Limb (tissue), 2 donors: ENCODE data around the gene BEGAIN.

Experiments used
- DNase-seq, 2 donors: peaks; one replicate each; pipeline ENCODE4 v3.0.0-alpha.2; 2016; ENCODE audit errors: extremely low spot score in 2 of 2

Gene BEGAIN

DNA sequence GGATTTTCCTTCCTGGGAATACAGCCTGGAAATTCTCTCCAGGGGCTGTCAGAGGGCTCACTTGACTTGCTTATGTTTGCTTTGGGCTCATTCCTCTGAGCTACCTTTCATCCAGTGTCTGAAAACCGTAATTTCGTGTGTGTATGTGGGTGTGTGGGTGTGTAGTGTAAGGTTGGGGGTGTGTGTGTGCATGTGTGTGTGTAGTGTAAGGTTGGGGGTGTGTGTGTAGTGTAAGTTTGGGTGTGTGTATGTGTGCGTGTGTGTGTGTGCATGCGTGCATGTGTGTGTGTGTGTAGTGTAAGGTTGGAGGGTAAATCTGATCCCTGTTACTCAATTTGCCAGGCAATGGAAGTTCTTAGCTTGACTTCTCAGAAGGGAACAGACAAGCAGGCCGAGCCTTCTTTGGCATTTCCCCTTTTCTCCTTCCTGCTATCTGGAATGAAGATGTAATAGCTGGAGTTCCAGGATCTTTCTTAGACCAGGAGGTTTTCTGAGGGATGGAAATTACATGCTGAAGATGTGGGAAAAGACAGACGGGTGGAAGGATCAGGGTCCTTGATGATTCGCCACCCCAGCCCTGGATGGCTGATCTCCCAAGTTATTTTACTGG is 15.5 kb upstream of the BEGAIN start:
- no peak for DNase-seq

- no peak for DNase-seq
These were observed 14.7 kb upstream of the BEGAIN start for GRCh38 chr14:100601914-100602313.

GRCh38 chr14:100601064-100601463 is 13.8 kb upstream of the BEGAIN start:
- DNase-seq: no peak

- DNase-seq: no peak
These were observed 12.8 kb upstream of the BEGAIN start for GRCh38 chr14:100599981-100600380.

- DNase-seq: peak in 1 of 2 donors; percentile 16
These were observed 7.4 kb upstream of the BEGAIN start for GRCh38 chr14:100594625-100594951.

- peak in 1 of 2 donors; percentile 15 for DNase-seq
These were observed 6.8 kb upstream of the BEGAIN start for GRCh38 chr14:100593751-100594624.

GRCh38 chr14:100592972-100593371 is 5.8 kb upstream of the BEGAIN start:
- peak in 1 of 2 donors; percentile 17 for DNase-seq

GRCh38 chr14:100592461-100592891 is 5.3 kb upstream of the BEGAIN start:
- peak in 1 of 2 donors; percentile 15 for DNase-seq

- DNase-seq: peak in 1 of 2 donors; percentile 21
These were observed 4.5 kb upstream of the BEGAIN start for GRCh38 chr14:100591453-100592371.

DNA sequence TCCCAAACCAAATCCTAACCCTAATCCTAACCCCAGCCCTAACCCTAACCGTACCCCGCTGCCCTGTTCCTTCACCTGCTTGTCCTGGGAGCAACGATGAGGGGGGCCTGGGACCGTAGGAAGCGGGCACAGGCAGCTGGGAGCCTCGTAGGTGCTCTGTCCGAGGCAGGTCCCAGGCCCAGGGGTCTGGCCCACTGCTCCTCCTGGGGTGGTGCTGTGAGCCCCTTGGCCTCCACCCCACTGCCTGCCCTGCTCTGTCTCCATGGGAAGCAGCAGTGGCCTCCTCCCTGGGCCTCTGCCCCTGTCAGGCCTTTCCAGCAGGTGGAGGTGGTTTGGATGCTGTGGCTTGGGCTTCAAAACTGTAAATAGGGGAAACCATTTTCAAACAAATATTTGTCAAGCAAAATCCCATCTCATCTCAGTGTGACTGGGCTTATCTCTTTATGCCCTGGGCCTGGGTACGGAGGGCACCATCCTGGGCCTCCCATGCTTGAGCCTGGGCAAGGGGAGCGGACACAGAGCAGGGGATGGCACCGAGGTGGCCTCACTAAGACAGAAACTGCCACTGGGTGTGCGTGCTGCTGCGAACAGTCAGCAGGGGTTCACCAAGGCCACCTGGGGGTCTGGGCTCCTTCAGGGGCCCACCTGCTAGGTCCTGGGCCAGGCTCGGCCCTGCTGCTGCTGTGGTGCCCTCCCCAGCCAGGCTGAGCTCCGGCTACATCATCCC is 3.7 kb upstream of the BEGAIN start:
- DNase-seq: peak in 1 of 2 donors; percentile 20

- DNase-seq: peak in 1 of 2 donors; percentile 19
These were observed 2.7 kb upstream of the BEGAIN start for GRCh38 chr14:100589760-100590469.

- DNase-seq: peak in 1 of 2 donors; percentile 56
These were observed 2.0 kb upstream of the BEGAIN start for GRCh38 chr14:100589071-100589759.

DNA sequence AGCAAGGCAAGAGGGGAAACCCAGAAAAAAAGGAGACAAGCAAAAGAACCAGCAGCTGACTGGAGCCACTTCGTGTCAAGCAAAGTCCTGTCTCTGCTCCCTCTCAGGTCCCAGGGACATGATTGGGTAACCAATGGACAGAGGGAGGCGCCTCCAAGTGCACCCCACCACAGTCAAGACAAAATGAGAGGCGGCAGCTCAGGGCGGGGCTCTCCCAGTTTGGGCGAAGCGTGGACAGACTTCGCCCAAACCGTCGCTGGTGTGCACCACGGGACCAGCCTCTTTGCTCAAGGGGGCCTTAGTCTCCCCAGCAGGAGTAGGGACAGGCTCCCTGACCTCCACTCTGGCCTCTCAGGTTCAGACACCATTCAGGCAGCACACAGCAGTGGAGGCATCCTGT is 1.5 kb upstream of the BEGAIN start:
- DNase-seq: no peak

- peak in 1 of 2 donors; percentile 36 for DNase-seq
These were observed 670 bp upstream of the BEGAIN start for GRCh38 chr14:100587763-100588411.

DNA sequence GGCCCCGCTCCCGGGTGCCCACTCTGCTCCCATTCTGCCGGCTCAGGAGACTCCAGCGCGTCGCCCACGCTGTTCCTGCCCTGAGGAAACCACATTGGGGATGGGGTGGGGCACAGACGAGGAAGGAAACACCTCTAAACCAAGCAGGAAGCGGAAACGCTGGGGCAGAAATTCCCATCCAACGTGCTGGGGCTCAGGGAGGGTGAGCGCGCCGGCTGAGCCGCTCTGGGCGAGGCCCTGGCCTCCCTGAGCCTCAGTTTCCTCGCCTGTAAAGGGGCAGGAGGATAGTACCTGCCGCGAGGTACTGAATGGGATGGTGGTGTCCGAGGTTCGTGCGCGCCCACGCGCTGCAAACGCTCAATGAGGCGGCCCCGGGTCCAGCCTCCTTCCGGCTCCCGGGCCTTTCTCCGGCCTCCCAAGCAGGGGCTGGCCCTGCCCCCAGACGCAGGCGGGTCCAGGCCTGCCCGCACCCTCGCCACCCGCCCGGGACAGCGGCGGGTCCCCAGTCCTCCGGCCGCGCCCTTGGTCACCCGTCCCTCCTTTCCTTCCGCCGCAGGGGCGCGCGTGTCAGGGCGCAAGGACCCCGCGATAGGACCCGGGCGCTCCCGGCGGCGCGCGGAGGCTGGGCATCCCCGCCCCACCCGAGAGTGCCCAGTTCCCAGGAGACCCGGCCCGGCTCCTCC is 673 bp downstream of the BEGAIN start:
- DNase-seq: peak in 1 of 2 donors; percentile 55

DNA sequence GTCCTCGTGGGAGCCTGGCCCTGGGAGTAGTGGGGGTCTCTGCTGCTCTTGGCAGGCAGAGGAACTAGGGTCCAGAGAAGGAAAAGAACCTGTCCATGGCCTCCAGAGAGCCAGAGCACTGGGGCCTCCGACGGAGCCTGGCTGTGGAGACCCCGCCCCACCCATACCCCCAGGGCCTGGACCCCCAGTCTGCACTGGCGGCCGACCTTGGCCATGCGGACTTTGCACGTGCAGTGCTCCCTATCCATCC is 1.1 kb downstream of the BEGAIN start:
- DNase-seq: no peak

- DNase-seq: no peak
These were observed 1.6 kb downstream of the BEGAIN start for GRCh38 chr14:100585448-100586152.
